22Rv1 (cell line): ENCODE results near the gene THADA.

Experiments used
- ZFX ChIP-seq: fragments of 450-650 bp; IDR thresholded peaks from 2 replicates; pipeline ENCODE4 v1.6.1; 2017; ENCODE audit warnings: antibody characterized with exemption, borderline replicate concordance
- TF ChIP-seq, protein P1 (sequence below): fragments of 450-650 bp; IDR thresholded peaks from 2 replicates; pipeline ENCODE4 v1.5.1; 2017; ENCODE audit warnings: mild to moderate bottlenecking

GRCh38 chr2:43556256-43556655 lies 39.6 kb downstream of the THADA start:
- TF ChIP-seq, protein P1, sequence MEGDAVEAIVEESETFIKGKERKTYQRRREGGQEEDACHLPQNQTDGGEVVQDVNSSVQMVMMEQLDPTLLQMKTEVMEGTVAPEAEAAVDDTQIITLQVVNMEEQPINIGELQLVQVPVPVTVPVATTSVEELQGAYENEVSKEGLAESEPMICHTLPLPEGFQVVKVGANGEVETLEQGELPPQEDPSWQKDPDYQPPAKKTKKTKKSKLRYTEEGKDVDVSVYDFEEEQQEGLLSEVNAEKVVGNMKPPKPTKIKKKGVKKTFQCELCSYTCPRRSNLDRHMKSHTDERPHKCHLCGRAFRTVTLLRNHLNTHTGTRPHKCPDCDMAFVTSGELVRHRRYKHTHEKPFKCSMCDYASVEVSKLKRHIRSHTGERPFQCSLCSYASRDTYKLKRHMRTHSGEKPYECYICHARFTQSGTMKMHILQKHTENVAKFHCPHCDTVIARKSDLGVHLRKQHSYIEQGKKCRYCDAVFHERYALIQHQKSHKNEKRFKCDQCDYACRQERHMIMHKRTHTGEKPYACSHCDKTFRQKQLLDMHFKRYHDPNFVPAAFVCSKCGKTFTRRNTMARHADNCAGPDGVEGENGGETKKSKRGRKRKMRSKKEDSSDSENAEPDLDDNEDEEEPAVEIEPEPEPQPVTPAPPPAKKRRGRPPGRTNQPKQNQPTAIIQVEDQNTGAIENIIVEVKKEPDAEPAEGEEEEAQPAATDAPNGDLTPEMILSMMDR, result no peak
- TF ChIP-seq ZFX, result no peak
